GM18505 (cell line): ENCODE results near the gene UQCR10.

Source experiments
- ATAC-seq: cut with Tn5 transposase; IDR thresholded peaks from one replicate; pipeline ENCODE4 v1.9.1; 2021; ENCODE audit not compliant: unreplicated experiment
- POLR2A ChIP-seq: IDR thresholded peaks from 4 replicates; pipeline ENCODE4 v1.6.1; 2011; ENCODE audit warnings: borderline replicate concordance; ENCODE audit not compliant: insufficient read depth, insufficient read length; ENCODE audit errors: extremely low read depth

Gene UQCR10

DNA sequence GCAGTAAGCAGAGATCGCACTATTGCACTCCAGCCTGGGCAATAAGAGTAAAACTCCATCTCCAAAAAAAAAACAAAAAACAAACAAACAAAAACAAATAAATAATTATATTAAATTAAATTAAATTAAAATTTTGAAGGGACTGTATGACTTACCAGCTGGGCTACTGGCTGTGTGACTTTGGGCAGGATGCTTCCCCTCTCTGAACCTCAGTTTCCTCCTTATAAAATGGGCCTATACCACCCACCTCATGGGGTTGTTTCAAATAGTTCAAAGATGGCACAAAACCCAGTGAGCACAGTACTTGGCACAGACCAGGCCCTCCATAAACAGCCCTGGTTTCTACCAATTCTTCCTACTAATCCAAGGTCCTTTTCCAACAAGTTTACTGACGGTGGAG, 36.0 kb downstream of the UQCR10 start:
- ATAC-seq, result no peak
- TF ChIP-seq POLR2A, result no peak

DNA sequence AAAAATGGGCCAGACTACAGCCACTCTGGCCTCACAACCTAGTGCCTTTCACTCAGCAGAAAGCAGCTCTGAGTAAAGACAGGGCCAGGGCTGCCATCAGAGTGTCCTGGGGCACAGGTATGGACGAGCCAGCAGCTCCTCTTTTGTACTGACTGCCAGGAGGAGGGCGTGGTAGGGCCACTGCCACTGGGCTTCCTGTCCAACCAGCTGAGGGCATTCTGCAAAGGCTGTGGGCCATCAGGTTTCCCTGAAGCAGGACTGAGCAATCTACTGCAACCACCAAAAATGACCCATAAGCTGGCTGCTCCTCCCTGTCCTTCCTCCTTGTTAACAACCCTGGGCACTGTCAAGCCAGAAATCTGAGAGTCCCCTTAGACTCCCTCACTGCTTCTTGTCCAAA, 37.8 kb downstream of the UQCR10 start:
- no peak for TF ChIP-seq POLR2A
- ATAC-seq, result no peak

DNA sequence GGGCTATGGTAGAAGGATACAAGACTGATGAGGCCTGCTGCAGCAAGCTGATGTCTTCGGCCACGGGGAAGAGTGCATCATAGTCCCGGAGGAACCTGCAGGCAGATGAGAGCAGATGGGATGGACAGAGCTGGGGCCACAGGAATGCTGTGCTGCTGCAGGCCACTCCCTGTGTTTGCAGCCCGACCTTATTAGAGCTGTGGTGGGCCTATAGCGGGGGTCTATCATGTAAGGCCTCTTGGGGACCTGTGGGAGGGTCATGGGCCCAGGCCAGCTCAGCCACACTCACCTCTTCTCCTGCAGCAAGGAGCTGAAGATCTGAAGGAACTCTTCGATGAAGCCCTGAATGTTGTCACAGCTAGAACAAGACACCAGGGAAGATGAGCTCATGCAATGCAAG, 39.0 kb downstream of the UQCR10 start:
- no peak for ATAC-seq
- TF ChIP-seq POLR2A, result no peak

DNA sequence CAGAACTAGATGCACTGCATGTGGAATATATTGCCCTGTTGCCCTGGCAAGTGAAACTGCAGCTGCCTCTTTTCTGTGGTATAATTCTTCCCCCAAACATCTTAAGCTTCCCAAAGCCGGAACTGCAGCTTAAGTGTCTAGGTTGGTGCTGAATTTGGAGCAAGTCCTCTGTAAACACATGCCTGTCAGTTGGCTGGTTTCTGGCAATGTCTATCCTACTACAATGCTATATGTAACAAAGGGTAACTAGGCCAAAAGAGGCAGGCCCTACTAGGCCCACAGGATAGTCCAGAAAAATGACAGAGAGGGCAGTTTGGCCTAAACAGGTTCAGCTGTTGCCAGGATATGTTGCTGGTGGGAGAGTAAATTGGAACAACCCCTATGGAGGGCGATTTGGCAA, 43.0 kb downstream of the UQCR10 start:
- no peak for TF ChIP-seq POLR2A
- ATAC-seq, result no peak

DNA sequence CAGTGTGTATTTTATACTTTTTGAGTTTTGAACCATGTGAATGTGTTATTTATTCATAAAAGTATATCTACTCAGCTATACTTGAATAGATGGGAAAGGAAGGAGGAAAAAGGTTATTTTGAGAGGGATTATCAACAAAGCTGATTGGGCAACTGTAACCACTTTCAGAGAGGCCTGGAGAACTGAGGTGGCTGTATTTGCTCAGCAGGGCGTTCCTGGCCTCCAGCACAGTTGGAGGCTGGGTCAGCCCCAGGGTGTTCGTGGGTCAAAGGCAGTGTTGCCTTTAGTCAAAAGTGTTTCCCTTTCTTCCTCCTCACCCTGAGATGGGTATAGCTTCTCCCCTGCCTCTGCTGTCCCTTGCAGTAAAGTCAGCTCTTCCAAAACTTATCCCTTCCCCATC, 44.2 kb downstream of the UQCR10 start:
- TF ChIP-seq POLR2A, result no peak
- ATAC-seq, result no peak

DNA sequence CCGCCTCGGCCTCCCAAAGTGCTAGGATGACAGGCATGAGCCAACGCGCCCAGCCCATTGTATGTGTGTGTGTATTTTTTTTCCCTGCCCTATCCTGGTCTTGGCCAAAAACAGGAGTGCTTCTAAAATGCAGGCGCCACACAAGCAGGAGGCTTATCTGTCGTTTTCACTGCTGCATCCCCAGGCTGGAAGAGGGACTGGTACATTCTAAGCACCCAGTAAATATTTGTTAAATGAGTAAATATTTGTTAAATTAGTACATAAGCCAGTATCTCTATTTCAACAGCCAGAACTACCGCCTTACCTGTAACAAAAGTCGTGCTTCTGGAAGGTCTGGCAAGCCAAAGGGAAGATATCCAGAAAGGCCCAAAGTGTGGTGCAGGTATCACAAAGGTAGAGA, 46.0 kb downstream of the UQCR10 start:
- no peak for TF ChIP-seq POLR2A
- ATAC-seq, result no peak

DNA sequence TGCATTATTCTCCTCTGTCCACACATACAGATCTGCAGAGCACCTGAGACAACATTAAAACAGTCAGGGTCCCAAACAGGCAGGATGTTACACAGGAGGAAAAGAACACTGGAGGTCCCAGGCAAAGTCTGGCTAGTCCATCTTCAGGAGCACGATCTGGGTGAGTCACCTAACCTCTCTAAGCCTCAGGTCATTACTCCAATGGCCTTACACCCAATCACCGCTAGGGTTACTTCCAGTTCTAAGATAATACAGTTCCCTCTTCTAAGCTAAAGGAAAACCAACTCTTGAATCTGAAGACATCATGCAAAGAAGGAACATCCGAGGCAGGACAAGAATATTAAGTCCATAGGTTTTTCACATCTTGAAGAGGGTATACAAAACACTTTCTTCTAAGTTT, 46.4 kb downstream of the UQCR10 start:
- TF ChIP-seq POLR2A, result no peak
- no peak for ATAC-seq

DNA sequence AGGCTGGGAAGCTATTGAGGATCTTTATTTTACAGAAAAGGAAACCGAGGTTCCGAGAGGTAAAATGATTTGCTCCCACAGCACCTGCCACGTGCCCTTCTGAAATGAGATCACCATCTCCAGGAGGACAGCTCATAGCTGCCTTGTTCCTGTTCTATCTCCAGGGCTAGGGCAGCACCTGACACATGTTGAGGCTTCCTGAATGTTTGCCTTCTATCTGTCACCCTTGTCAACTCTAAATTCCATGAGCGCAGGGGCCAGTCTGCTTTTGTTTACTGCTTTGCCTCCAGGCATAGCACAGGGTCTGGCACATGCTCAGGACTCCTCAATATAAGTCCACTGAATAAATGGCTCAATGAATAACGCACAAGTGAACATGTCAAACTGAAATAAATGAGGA, 46.8 kb downstream of the UQCR10 start:
- no peak for ATAC-seq

DNA sequence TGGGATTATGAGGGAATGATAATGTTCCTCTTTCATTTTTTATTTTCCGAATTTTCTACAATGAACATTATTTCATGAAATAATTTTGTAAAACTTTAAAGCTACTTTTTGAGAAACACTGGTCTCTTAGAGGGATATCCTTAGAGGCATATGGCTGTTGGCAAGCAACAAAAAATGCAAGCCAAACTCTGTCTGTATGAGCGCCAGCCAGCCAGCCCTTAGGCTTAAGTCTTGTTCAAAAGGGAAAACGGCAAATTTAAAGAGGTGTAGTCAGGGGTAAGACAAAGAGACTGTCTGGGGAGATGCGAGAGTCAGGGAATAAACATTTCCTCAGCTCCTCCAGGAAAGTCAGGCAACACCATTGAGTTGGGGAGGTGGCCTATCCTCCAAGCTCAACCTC, 48.4 kb downstream of the UQCR10 start:
- no peak for ATAC-seq
- no peak for TF ChIP-seq POLR2A

More for the DNA sequence above, 46.8 kb downstream of the UQCR10 start:
- TF ChIP-seq POLR2A, result no peak

DNA sequence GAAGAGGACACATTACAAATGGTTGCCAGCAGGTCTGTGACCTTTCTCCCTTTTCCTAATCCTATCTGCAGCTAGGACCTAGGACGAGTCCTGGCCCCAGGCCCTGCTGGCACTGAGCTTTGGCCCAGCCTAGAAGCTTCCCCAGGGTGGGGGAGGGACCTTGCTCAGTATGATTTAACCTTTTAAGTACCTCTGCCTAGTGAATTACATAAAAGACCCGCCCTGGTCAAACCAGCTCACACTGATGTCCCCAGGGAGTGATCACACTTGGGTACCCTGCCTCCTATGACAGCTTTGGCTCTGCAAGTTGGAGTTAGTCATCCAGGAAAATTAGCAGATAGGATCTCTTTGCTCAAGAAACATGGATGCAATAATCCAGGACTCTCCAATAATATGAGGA, 49.0 kb downstream of the UQCR10 start:
- no peak for ATAC-seq
- TF ChIP-seq POLR2A, result no peak

DNA sequence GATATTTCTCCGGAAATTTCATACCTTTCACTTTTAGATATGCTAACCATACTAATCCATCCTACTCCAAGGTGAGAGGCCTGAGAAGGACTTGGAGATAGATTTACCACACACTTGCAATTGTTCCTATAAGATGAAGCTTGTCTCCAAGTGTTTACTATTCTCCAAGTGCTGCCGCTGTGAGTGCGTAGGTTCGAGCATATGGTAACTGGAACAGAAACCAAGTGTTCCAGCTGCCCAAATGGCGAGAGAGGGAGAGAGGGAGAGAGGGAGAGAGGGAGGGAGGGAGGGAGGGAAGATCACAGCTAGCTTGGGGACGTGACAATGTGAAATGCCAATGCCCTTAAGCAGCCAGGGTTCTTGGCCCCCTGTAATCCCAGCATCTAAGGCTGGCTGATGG, 49.4 kb downstream of the UQCR10 start:
- no peak for ATAC-seq
- no peak for TF ChIP-seq POLR2A

DNA sequence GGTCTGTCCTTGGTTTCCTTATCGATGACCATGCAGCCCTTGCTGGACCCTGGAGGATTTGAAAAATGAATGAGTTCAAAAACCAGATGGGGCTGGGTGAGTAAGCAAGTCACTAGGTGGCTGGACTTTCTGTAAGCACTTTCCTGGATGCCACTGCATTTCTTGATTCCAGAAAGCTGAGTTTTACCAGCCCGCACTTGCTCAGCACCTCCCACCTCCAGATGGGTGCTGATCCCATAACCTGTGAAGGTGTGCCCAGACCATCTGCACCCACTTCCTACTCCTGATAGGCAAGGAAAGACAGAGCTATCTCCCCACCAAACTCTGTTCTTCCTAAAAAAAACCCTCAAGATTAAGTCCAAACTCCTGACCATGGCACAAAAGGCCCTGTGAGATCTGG, 49.8 kb downstream of the UQCR10 start:
- ATAC-seq, result no peak
- TF ChIP-seq POLR2A, result no peak

DNA sequence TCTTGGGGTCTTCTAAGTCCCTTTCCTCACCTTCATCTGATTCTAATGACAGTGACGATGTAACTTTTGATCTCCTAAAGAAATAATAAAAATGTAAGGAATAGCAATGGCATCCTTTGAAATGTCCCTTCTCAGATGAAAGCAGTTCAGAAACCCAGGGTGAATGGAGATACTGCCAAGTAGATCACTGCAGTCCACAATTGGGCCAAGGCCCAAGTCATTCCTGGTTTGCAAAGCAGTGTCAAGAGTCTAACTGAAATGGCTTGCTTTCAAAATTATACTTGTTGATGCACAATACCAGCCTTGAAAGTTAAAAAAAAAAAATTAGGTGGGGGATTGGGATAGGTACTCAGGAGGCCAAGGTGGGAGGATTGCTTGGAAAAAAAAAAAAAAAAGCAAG, 50.6 kb downstream of the UQCR10 start:
- ATAC-seq, result no peak
- TF ChIP-seq POLR2A, result no peak

DNA sequence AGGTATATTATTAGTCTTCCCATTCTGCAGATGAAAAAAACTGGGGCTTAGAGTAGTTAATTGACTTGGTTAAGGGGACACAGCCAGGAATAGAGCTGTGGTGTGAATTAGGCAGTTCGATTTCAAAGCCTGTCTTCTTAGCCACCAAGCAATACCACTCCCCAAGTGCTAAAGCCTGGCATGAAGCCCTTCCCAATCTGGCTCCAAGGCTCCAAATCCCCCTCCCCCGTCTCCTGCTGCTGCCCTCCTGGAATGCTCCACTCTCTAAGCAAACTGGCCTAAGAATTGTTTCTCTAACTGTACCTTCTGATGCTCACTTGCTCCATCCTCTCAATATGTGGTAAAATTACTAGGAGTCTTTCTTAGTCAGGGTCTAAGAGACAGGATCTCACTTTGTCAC, 52.3 kb downstream of the UQCR10 start:
- no peak for ATAC-seq
- TF ChIP-seq POLR2A, result no peak
